ENCODE results near the gene MAP3K2.

GRCh38 chr2:127400533-127400896 lies 12.7 kb upstream of the MAP3K2 start:
- no peak for TF ChIP-seq EZH2phosphoT487 (IDR thresholded peaks at IDR 0.05; ENCODE audit: insufficient read depth, low read depth)
- TF ChIP-seq EZH2 (IDR thresholded peaks at IDR 0.05; ENCODE audit: insufficient read depth, poor library complexity, severe bottlenecking), result no peak

All from GM23248 (cell line).